ENCODE data around the gene ENAH.
"Not testable (repeated sequence)": the region's sequence is repeated elsewhere in the genome, so short reads cannot be mapped to it uniquely, and the experiment has no call there.

ENAH gene

GRCh38 chr1:225678545-225678944 is 25.6 kb upstream of the ENAH start:
- no peak for DNase-seq (ENCODE audit: low read depth, low spot score)
- H3K4me3 ChIP-seq (ENCODE audit: low read length): no peak overlapping the region

DNA sequence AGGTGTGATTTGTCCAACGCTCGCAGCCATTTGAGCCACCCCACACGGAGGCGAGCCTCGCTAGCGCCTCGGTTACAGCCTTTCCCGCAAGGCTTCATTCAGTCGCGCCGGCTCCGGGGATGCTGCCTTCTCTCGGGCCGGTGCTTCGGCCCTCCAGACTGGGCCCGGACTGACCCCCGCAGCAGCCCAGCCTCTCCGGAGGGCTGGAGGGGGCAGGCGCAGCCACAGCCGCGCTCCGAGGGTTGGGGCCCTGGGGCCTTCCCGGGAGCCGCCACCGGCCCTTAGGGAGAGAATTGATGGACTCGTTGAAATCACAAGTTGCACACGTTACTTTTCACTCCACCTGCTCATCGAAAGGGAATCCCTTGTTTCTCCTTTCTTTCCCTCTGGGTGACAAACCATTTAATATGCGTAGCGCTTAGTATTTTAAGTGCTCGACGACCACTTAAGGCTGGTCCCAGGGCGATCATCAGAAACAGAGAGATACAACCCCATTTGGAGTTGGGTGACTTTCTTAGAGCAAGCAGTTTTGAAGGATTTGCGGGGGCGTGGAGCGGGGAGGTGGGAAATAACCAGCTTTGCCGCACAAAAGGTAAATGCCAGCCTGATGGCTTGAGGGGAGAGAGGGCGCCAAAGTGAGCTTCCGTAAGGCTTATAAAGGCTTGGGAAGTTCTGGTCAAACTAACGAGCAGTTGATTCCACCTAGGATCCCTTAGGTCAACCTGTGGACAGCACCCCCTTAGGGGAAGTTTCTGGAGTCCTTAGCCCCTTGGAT is 24.6 kb upstream of the ENAH start:
- no peak for DNase-seq (ENCODE audit: low read depth, low spot score)
- H3K4me3 ChIP-seq (ENCODE audit: low read length): no peak overlapping the region

DNA sequence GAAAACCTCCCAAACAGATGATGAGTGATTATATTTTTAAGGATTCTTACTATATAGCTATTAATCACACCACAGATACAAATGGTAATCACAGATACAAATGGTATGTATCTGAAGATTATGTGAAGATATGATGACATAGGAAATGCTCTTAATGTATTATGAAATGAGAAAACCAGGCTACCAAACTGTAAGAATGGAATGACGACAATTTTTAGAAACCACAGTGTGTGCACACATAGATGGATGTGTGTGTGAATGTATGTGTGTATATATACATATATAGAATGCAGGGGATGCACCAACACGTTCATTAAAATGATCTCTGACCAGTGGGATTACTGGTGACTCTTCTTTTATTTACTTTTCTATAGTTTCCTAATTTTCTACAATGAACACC is 21.5 kb upstream of the ENAH start:
- DNase-seq (ENCODE audit: low read depth, low spot score): no peak
- no peak overlapping the region for H3K4me3 ChIP-seq (ENCODE audit: low read length)

- no peak overlapping the region for H3K4me3 ChIP-seq (ENCODE audit: low read length)
- no peak for DNase-seq (ENCODE audit: low read depth, low spot score)
Observed at GRCh38 chr1:225670806-225671733, 18.1 kb upstream of the ENAH start.

DNA sequence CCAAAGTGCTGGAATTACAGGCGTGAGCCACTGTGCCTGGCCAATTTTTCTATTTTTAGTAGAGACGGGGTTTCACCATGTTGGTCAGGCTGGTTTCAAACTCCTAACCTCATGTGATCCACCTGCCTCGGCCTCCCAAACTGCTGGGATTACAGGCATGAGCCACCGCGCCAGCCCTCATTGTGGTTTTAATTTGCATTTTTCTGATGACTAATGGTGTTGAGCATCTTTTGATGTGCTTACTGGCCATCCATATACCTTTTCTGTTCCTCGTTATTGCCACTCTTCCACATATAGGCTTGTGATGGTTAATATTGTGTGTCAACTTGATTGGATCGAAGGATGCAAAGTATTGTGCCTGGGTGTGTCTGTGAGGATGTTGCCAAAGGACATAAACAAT is 17.4 kb upstream of the ENAH start:
- DNase-seq (ENCODE audit: low read depth, low spot score): no peak
- no peak overlapping the region for H3K4me3 ChIP-seq (ENCODE audit: low read length)

DNA sequence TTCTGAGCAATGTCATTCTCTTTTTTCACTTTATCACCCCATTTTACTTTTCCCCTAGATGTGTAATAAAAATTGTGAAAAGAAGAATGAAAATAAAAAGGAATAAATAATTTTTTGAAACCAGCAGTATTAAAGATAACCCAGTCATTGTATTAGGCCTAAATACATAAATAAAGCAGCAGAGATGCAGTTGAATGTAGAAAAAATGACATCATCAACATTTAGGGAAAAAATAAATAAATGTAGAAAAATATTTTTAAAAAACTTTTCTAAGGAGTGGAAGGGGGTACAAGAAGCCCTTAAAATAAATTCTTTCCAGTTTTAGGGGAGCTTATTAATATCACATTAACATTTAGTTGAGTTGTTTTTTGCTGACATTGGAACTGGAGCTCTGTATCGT is 15.3 kb upstream of the ENAH start:
- DNase-seq (ENCODE audit: low read depth, low spot score): no peak

DNA sequence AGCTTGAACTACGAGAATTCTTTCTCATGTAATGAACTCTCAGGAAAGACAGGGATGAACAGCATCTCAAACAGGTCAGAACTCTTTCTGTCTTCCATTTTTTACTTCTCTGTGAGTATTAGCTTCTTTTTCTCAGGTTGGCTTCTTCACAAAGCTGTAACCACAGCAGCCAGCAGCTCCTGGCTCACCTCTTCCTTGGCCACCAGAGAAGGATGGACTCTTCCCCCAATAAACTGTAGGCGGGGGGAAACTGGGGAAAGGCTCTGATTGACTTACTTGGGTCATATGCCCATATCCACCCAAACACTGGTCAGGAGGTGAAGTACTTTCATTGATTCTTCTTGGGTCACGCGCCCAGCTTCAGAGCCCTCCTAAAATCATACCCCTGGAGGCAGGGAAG is 14.4 kb upstream of the ENAH start:
- H3K4me3 ChIP-seq (ENCODE audit: low read length): no peak overlapping the region
- no peak for DNase-seq (ENCODE audit: low read depth, low spot score)

More for the DNA sequence above, 15.3 kb upstream of the ENAH start:
- no peak overlapping the region for H3K4me3 ChIP-seq (ENCODE audit: low read length)

- H3K4me3 ChIP-seq (ENCODE audit: low read length): no peak overlapping the region
- no peak for DNase-seq (ENCODE audit: low read depth, low spot score)
Observed at GRCh38 chr1:225666495-225666894, 13.6 kb upstream of the ENAH start.

DNA sequence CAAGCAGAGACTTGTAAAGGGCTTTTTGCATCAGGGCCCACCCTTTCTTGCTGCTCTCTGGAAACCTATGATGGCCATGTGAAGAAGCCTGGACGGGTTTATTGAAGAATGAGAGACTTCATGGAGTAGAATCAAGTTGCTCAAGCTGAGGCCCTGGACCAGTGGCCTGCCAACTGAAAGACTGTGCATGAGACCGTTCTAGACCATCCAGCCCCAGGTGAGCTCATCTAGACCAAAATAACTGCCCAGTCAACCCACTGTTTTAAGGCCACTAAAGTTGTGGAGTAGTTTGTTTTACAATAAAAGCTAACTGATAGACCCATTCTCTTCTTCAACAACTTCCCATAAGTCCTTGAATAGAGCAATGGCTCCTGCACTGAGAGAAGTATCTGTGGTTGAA is 11.8 kb upstream of the ENAH start:
- DNase-seq (ENCODE audit: low read depth, low spot score): no peak
- H3K4me3 ChIP-seq (ENCODE audit: low read length): no peak overlapping the region

- no peak for DNase-seq (ENCODE audit: low read depth, low spot score)
- no peak overlapping the region for H3K4me3 ChIP-seq (ENCODE audit: low read length)
Observed at GRCh38 chr1:225662155-225662554, 9.2 kb upstream of the ENAH start.

GRCh38 chr1:225660544-225660946 is 7.6 kb upstream of the ENAH start:
- no peak overlapping the region for H3K4me3 ChIP-seq (ENCODE audit: low read length)
- no peak for DNase-seq (ENCODE audit: low read depth, low spot score)

GRCh38 chr1:225658041-225658440 is 5.1 kb upstream of the ENAH start:
- H3K4me3 ChIP-seq (ENCODE audit: low read length): no peak overlapping the region
- DNase-seq (ENCODE audit: low read depth, low spot score): no peak

DNA sequence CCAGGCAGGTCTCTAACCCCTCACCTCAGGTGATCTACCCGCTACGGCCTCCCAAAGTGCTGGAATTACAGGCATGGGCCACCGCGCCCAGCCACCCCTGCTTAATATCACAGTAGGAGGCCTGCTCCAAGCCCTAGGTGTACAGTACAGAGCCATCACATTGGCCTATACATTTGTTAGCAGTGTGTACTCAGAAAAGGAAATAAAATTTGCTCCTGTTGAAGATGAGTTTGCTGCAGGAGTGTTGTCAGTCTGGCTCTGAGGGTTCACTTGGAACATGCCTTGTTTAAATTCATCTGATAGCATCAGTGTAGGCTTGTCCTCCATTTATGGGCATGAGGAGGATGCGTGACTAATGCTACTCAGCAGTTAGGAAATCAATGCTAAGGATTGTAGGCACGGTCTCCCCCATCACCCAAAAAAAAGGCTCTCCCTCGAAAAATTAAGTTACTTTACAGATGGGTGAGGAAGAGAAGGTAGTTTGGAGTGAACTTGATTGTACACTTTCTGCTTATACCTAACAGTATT is 4.6 kb upstream of the ENAH start:
- H3K4me3 ChIP-seq (ENCODE audit: low read length): no peak overlapping the region
- no peak for DNase-seq (ENCODE audit: low read depth, low spot score)

DNA sequence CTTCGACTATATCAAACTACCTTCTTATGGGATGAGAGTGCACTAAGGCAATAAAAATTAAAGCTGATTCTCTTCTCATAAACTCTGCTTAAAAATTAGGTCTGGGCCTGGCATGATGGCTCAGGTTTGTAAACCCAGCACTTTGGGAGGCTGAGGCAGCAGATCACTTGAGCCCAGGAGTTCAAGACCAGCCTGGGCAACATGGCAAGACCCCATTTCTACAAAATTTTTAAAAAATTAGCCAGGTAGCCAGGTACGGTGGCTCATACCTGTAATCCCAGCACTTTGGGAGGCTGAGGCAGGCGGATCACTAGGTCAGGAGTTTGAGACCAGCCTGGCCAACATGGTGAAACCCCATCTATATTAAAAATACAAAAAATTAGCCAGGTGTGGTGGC is 3.3 kb upstream of the ENAH start:
- H3K4me3 ChIP-seq (ENCODE audit: low read length); DNase-seq (ENCODE audit: low read depth, low spot score): not testable (repeated sequence)

DNA sequence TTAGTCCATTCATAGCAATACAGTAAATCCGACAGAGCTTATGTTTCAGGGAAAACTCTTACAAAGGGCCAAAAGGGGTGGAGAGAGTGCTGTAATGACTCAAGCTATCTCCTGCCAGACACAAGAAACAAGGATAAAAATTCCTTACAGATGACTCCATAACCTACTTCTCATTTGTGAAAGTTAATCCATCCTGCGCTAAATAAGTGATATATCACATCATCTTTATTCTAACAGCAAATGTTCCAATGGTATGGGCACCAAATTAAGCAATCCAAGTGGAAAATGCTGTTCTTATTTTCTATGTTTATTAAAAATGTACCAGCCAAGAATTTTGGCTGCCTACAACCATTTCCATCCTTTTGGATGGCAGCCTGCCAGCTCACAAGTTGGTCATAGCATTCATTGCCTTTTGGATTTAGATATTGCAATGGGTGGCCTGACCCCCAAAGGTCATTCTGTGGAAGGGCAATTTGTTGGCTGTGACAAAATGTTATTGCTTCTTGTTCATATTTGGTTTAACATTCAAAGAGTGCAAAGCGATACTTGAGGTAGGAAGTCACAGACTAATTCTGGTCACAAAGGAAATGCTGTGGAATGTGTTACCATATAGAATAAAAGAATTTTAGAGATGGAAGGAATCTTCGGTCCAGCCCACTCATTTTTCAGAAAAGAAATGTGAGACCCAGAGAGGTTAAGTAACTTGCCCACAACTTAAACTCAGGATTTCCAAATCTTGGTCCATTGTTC is 2.8 kb upstream of the ENAH start:
- no peak for DNase-seq (ENCODE audit: low read depth, low spot score)
- H3K4me3 ChIP-seq (ENCODE audit: low read length): no peak overlapping the region

- no peak overlapping the region for H3K4me3 ChIP-seq (ENCODE audit: low read length)
- no peak for DNase-seq (ENCODE audit: low read depth, low spot score)
Observed at GRCh38 chr1:225654688-225655508, 2.0 kb upstream of the ENAH start.

GRCh38 chr1:225654277-225654597 is 1.3 kb upstream of the ENAH start:
- H3K4me3 ChIP-seq (ENCODE audit: low read length): no peak overlapping the region; the same call in 1 of the 2 replicates
- no peak for DNase-seq (ENCODE audit: low read depth, low spot score)

GRCh38 chr1:225653463-225654276 is 747 bp upstream of the ENAH start:
- no peak for DNase-seq (ENCODE audit: low read depth, low spot score)

More at GRCh38 chr1:225653463-225654276, 747 bp upstream of the ENAH start:
- H3K4me3 ChIP-seq (ENCODE audit: low read length): peak overlapping the region; percentile 51
